HG02981 (cell line): Measurements from ENCODE around the gene UCKL1.
A peak's percentile ranks its signal among the peaks of the same experiment; 100 is the strongest.
"Not testable (repeated sequence)": the region's sequence is repeated elsewhere in the genome, so short reads cannot be mapped to it uniquely, and the experiment has no call there.

Source experiments
- ATAC-seq: cut with Tn5 transposase; IDR thresholded peaks from one replicate; pipeline ENCODE4 v1.9.1; 2021; ENCODE audit warnings: mild to moderate bottlenecking, moderate library complexity; ENCODE audit not compliant: unreplicated experiment

Gene UCKL1

DNA sequence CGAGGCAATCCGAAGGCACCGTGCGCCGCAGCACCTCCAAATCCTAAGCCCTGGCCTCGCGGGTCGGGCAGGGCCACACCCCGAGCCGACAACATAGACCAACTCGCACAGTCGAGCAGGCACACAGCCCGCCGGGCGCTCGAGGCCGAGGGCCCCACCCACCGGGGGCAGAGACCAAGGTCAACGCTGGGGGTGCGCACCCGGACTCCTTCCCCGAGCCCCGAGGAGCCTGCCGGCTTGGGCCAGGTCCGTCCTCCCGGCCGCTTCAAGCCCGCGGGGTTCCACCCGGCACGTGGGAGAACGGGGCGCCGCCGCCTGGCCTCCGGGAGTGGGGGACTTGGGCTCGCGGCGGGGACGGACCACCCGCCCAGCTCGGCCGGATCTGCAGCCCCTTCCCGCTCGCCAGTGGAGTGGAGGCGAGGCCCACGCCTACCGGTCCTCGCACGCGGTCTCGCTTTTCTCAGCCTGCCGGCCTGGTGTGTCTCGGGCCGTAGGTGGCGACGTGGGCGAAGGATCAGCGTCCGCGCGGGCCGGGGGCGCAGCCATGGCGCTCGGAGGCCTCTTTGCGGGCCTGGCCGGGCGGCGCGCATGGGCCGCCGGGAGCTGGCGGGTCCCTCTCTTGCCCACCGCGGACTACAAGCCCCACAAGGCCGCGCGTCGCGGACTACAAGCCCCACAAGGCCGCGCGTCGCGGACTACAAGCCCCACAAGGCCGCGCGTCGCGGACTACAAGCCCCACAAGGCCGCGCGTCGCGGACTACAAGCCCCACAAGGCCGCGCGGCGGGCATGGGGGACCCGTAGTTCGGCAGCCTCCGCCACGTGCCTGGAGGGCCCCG is at the start of gene UCKL1:
Gene UCKL1, minus strand, starts transcription at position 590 of the 837 bp plus-strand sequence. Its CDS starts 44 bp downstream, at position 546.
- ATAC-seq = peak; percentile 64

DNA sequence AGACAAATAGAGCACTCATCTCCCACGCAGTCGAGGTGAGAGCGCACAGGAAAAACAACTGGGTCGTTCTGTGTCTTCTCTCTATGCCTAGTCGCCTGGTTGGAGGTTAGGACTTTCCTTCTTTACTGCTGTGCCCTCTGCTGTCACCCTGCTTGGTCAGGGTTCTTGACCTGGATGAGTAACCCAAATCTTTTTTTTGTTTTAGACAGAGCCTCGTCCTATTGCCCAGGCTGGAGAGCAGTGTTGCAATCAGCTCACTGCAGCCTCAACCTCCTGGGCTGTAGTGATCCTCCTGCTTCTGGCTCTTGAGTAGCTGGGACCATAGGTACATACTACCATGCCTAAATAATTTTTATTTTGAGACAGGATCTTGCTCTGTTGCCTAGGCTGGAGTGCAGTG is 49.2 kb upstream of the UCKL1 start:
- ATAC-seq = no peak

GRCh38 chr20:64003960-64004725 is 47.9 kb upstream of the UCKL1 start:
- no peak for ATAC-seq

DNA sequence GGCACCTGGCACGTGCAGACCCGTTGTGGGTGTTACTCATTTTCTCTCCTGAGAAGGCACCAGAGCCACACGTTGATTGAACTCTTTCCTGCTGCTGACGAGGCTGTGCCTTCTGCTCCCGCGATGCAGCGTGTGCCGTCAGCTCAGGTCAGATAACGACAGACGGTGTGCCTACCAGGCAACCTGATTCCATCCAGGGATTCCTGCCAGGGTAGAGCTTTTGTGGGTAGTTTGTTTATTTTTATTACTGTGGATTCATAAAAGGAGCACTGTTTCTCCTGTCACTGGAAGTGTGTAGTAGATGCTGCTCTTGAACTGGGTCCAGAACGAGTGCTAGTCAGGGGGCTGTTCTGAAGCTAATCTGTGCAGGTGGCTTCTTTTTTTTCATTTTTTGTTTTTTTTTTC is 45.4 kb upstream of the UCKL1 start:
- no peak for ATAC-seq

GRCh38 chr20:64000906-64001305 is 44.7 kb upstream of the UCKL1 start:
- no peak for ATAC-seq

- ATAC-seq = no peak
Observed at GRCh38 chr20:63982937-63983336, 26.7 kb upstream of the UCKL1 start.

GRCh38 chr20:63980806-63981728 is 24.9 kb upstream of the UCKL1 start, which contains the start of gene PRPF6:
Gene PRPF6 (plus strand): TSS chr20:63981132. CDS start chr20:63981246, 114 bp downstream.
- peak; percentile 58 for ATAC-seq

DNA sequence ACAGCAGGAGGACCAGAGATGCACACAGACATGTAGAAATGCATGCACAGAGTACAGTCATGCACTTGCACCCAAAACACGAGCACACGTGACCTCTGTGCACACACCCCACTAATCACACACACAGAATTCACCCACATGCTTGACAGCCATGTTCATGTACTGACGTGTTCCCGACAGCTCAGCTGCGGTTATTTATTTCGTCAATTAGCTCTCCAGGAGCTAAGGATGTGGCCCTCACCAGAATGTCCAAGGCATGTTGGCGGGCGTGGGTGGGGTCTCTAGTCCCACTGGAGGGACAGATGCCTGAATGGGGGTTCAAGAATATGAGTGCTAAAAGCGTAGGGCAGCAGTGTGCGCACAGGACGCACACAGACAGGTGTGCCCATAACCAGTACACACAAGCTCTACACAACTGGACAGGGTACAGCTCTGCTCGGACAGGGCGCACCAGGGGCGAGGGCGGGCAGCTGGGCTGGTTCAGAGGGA is 24.1 kb upstream of the UCKL1 start:
- ATAC-seq = no peak

GRCh38 chr20:63979557-63980316 is 23.5 kb upstream of the UCKL1 start, which contains the start of gene SAMD10:
Gene SAMD10 (minus strand): TSS chr20:63979642. CDS start chr20:63979467, 175 bp downstream.
- no peak for ATAC-seq

DNA sequence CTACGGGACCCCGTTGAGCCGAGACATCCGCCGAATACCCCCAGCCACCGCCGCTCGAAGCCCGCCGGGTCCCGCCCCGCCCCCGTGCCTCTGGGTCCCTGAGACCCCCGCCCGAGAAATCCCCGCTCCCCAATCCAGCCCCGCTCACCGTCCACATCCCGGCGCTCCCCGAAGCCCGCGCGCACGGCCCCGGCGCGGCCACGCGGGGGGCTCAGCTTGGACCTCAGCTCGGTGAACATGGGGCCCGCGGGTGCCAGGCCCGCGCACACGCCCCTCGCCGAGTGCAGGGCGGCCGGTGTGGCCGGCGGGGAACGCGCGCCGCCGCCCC is 23.0 kb upstream of the UCKL1 start:
- ATAC-seq = no peak

GRCh38 chr20:63978319-63979228 is 22.4 kb upstream of the UCKL1 start:
- peak; percentile 30 for ATAC-seq

DNA sequence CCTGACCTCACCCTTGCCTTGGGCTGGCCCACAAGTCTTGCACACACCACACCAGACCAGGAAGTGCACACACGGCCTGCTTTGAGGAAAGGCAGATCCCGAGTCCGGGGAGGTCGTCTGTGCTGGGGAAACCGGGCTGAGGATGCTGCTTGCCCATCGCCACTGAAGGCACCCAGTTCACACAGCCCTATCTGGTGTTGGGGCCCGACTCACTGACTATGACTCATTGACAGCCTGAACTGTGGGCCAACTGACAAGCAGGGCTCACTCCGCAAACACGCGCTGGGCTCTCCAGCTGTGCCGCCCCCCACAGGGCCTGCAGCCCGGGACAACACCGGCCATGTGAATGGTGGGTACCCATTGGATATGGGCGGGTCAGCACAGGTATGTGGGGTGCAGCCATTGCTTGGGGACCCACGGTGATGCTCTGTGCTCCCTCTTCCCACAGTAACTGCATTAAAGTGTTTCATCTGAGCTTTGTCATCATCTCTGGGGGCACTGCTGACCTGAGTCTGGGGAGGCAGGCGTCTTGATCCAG is 21.6 kb upstream of the UCKL1 start:
- ATAC-seq = no peak

DNA sequence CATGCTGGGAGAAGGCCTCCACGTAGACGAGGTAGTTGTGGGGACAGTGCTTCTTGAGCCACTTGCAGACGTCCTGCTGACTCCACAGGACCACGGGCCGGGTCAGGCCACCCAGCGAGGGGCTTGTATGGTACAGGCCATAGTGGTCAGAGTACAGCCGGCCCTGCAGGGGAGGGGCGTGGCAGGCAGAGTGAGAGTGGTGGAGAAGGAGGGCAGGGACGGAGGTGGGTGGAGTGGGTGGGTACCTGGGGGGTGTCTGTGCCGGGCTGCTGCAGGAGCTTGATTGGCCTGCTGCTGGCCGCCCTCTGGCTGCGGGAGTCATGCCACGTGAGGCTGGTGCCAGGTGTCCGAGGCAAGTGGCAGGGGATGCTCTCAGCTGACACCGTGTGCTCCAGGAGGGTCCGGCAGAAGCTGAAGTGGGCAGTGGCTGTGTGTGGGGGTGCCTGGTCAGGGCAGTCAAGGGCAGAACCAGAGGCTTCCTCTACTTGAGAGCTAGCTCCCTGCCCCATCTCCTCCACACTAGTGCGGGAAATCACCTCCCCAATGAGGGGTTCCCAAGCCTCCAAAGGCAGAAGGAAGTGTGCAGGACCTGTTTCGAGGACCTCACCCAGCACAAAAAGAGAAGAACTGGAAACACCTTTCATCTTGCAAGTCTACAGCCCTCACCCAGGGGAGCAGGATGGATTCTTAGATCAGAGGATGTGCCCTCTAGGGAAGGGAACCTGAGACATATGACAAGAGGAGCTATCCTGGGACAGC is 20.9 kb upstream of the UCKL1 start:
- ATAC-seq = no peak

GRCh38 chr20:63976511-63976910 is 20.3 kb upstream of the UCKL1 start:
- not testable (repeated sequence) for ATAC-seq

GRCh38 chr20:63974402-63975200 is 18.4 kb upstream of the UCKL1 start:
- no peak for ATAC-seq

GRCh38 chr20:63973636-63974401 is 17.6 kb upstream of the UCKL1 start:
- no peak for ATAC-seq

- ATAC-seq = no peak
Observed at GRCh38 chr20:63973160-63973479, 16.9 kb upstream of the UCKL1 start.
